Activated T-cell treated with anti-CD3 and anti-CD28 coated beads, Interleukin-2, amount 50 U/mL, for 72 hours (primary cell): ENCODE results near the gene STAT5B. TPM values are rescaled to one million over a fixed set of nuclear protein-coding genes. Genes with fewer than 3 reads are reported as not detected.
"Not testable (repeated sequence)": the region's sequence is repeated elsewhere in the genome, so short reads cannot be mapped to it uniquely, and the experiment has no call there.

Experiments used
- ATAC-seq, 2 donors: fragments of 150-1000 bp; cut with Tn5 transposase; replicated peaks in 1 of 2; 2 replicates each; pipeline ENCODE4 v1.10.0; 2021; ENCODE audit warnings: moderate library complexity in 2 of 2, mild to moderate bottlenecking in 1 of 2
- DNase-seq, 2 donors: peaks; one replicate each; pipeline ENCODE4 v3.0.0; 2021 to 2022; ENCODE audit warnings: mixed read lengths in 1 of 2
- H3K27ac Mint-ChIP-seq: one replicate; pipeline ENCODE4 v1.8.0; 2022; ENCODE audit warnings: mild to moderate bottlenecking, moderate library complexity, mixed read lengths
- H3K27me3 Mint-ChIP-seq: one replicate; pipeline ENCODE4 v1.8.0; 2022; ENCODE audit warnings: low read depth, mixed read lengths
- H3K36me3 Mint-ChIP-seq, 2 donors: one replicate each; pipeline ENCODE4 v1.8.0; 2022; ENCODE audit warnings: mixed read lengths in 2 of 2, mild to moderate bottlenecking in 1 of 2; ENCODE audit not compliant: insufficient read depth in 2 of 2
- H3K4me1 Mint-ChIP-seq: one replicate; pipeline ENCODE4 v1.8.0; 2022; ENCODE audit warnings: low read depth, mixed read lengths
- H3K4me3 Mint-ChIP-seq, 2 donors: one replicate each; pipeline ENCODE4 v1.8.0; 2022; ENCODE audit warnings: mild to moderate bottlenecking in 2 of 2, mixed read lengths in 2 of 2, moderate library complexity in 2 of 2
- H3K9me3 Mint-ChIP-seq, 2 donors: one replicate each; pipeline ENCODE4 v1.8.0; 2022; ENCODE audit warnings: mixed read lengths in 2 of 2
- total RNA-seq, 2 donors: library from RNA; stranded (reverse); gene quantifications; one replicate each; pipeline ENCODE4 v1.2.3, GENCODE V29; 2022

Gene STAT5B
- total RNA-seq, 2 donors from 2014 or later, result 252 to 269 TPM

DNA sequence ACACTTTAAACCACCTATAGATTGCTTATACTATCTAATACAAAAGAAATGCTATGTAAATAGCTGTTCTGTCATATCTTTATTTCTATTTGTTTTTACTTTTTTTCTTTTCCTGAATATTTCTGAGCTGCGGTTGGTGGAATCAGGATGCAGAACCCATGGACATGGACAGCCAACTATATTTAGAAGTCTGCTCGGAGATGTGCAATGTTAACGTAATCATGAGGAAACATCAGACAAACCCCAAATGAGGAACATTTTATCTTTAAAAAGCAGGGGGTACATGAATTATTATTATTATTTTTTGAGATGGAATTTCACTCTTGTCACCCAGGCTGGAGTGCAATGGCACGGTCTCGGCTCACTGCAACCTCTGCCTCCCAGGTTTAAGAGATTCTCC lies 50.5 kb downstream of the STAT5B start:
- peaks cover 20% of the 10 kb centered on the region for H3K4me1 Mint-ChIP-seq
- no peaks in the 10 kb centered on the region for H3K27me3 Mint-ChIP-seq
- H3K27ac Mint-ChIP-seq, result no peak overlapping the region
- H3K36me3 Mint-ChIP-seq, result peaks cover 6 to 22% of the 10 kb centered on the region in 2 donors
- DNase-seq (no peak), ATAC-seq (no peak)
- H3K9me3 Mint-ChIP-seq, result no peaks in the 10 kb centered on the region
- H3K4me3 Mint-ChIP-seq, result no peak overlapping the region

DNA sequence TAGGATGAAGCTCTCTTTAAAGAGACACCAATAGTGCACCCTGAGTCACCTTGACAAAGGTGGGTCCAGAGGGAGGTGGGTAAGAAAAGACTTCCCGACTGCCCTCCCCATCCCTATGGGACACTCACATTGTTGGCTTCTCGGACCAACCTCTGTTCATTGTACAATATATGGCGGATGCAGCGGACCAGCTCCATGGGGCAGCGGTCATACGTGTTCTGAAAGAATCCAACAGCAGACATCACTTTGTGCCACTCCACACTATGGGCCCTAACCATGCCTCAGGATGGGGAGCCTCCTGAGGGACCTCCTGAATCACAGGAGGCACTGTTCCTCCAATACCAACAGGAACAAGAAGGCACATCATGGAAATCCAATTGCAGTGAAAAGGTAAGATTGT lies 51.5 kb downstream of the STAT5B start:
- ATAC-seq, result no peak
- Mint-ChIP-seq H3K4me3 (no peak overlapping the region), H3K27me3 (no peaks in the 10 kb centered on the region), H3K36me3 (peaks cover 6 to 24% of the 10 kb centered on the region in 2 donors), H3K27ac (no peak overlapping the region), H3K9me3 (no peaks in the 10 kb centered on the region), H3K4me1 (peaks cover 13% of the 10 kb centered on the region)
- no peak for DNase-seq

DNA sequence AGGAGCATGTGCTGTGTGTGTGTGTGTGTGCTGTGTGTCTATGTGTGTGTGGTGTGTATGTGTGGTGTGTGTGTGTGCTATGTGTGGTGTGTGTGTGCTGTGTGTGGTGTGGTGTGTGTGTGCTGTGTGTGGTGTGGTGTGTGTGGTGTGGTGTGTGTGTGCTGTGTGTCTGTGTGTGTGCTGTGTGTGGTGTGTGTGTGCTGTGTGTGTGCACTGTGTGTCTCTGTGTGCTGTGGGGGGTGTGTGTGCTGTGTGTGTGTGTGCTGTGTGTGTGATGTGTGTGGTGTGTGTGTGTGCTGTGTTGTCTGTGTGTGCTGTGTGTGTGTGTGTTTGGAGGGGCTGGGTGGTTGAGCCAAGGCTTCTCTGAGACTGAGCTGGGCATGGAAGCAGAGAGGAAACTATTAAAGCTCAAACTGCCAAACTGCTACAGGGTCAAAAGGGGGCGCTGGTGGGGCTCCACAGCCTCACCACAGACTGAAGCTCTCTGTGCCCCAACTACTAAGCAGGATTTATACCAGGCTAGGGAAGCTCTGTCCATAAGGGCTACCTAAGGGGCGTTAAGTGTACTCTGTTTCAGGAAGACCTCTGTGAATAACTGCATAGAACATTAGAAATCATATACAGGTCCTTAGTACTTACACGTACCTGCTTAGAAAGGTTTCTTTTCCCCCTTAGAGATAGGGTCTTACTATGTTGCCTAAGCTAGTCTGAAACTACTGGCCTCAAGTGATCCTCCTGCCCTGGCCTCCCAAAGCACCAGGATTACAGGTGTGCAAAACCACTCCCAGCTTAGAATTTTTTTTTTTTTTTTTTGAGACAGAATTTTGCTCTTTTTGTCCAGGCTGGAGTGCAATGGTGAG lies 54.1 kb downstream of the STAT5B start:
- Mint-ChIP-seq H3K4me3 (no peak overlapping the region), H3K9me3 (no peaks in the 10 kb centered on the region), H3K4me1 (peaks cover 5% of the 10 kb centered on the region), H3K36me3 (peaks cover 9 to 28% of the 10 kb centered on the region in 2 donors), H3K27me3 (no peaks in the 10 kb centered on the region), H3K27ac (peak overlapping the region; percentile 18)
- ATAC-seq (peak; percentile 74 to 87), DNase-seq (peak; percentile 43 to 63)

DNA sequence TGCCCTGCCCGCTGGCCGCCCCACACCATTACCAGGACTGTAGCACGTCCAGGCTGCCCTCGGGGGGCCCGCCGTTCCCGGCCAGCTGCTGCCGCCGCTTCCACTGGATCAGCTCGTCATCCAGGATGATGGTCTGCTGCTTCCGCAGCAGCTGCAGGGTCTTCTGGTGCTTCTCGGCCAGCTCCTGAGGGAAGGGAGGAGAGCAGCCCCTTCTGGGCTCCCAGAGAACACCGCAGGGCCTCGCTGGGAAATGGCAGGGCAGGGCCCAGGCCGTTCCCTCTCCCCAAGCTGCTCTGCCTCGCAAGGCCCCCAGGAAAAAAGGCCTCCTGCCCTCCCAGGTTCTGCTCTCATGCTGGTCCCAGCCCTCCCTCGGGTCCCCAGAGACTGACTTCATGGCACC lies 56.9 kb downstream of the STAT5B start:
- not testable (repeated sequence) for DNase-seq, ATAC-seq, H3K27me3 Mint-ChIP-seq, H3K9me3 Mint-ChIP-seq, H3K4me1 Mint-ChIP-seq, H3K4me3 Mint-ChIP-seq, H3K27ac Mint-ChIP-seq
- peaks cover 9 to 34% of the 10 kb centered on the region in 2 donors for H3K36me3 Mint-ChIP-seq

DNA sequence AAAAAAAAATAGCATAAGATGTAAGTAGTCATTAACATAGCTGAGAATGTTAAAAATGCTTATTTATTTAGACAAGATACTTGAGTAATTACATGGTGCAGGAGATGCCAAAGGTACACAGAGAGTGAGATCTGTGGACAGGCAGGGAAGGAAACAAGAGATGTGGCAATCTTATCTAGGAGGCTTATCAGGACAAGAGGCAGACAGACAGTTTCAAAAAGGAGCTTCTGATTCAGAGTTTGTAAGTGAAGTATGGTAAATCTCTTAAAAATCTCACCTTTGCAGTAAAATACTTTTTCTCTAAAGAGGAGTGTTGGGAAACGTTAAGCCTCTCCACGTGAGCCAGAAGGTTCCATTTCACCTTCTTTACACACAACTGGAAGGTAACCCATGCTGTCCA lies 62.0 kb downstream of the STAT5B start:
- Mint-ChIP-seq H3K9me3 (no peaks in the 10 kb centered on the region), H3K36me3 (peaks cover 10 to 35% of the 10 kb centered on the region in 2 donors), H3K27ac (peak overlapping the region; percentile 29), H3K4me3 (no peak overlapping the region), H3K4me1 (no peaks in the 10 kb centered on the region), H3K27me3 (no peaks in the 10 kb centered on the region)
- DNase-seq (no peak), ATAC-seq (no peak)

DNA sequence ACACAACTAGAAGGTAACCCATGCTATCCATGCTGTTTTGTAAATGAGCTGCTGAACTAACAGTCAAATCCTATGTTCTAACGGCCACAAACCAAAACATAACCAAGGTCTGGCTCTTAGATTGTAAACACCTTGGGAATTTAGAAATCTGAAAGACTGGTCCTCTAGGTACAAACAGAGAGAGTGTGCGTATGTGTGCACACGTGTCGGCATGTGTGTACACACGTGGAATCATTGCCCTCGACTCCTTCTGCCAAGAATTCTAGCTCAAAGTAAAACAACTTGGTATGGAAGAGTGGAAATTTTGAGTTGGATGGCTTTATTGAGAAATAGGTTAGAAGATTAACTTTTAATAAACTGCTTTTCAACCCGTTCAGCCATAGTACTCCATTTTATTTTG lies 63.8 kb downstream of the STAT5B start:
- no peak overlapping the region for H3K4me3 Mint-ChIP-seq
- H3K9me3 Mint-ChIP-seq, result no peaks in the 10 kb centered on the region
- peaks cover 11 to 36% of the 10 kb centered on the region in 2 donors for H3K36me3 Mint-ChIP-seq
- no peak for DNase-seq
- no peak overlapping the region for H3K27ac Mint-ChIP-seq
- no peaks in the 10 kb centered on the region for H3K27me3 Mint-ChIP-seq
- no peak for ATAC-seq
- no peaks in the 10 kb centered on the region for H3K4me1 Mint-ChIP-seq

DNA sequence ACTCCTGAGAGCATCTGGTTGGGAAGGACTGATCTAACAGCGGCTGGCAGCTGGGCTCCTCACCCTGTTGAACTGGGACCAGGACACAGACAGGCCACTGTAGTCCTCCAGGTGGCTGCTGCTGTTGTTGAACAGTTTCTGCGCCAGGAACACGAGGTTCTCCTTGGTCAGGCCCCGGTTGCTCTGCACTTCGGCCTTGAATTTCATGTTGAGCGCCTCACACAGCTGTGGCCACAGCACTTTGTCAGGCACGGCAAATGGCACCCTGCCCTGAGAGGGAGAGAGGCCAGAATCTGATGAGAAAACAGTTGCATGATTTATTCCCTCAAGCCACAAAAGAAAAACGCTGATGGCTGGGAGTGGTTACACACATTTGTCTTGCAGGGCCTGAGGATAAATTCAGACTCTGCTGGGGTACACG lies 64.3 kb downstream of the STAT5B start:
- not testable (repeated sequence) for H3K4me3 Mint-ChIP-seq, H3K4me1 Mint-ChIP-seq, DNase-seq, H3K27ac Mint-ChIP-seq, H3K27me3 Mint-ChIP-seq, ATAC-seq, H3K9me3 Mint-ChIP-seq
- H3K36me3 Mint-ChIP-seq, result peaks cover 7 to 38% of the 10 kb centered on the region in 2 donors

DNA sequence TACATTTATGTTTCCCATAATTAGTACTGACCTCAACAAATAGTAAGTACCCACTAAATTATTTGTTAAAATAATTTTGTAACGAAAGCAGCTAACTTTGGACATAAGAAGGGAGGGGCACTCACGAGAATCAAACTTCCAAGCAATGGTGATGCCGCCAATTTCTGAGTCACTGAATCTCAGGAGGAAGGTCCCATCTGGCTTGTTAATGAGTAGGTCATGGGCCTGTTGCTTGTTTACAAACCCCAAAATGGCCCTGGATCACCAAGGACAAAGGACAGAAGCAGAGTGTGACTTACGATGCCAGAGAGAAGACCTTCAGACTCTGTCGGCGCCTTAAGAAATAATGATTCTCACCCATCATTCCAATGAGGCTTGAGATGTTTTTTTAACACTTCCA lies 66.1 kb downstream of the STAT5B start:
- ATAC-seq, result no peak
- peaks cover 7 to 35% of the 10 kb centered on the region in 2 donors for H3K36me3 Mint-ChIP-seq
- DNase-seq, result no peak
- no peaks in the 10 kb centered on the region for H3K27me3 Mint-ChIP-seq
- H3K4me3 Mint-ChIP-seq, result no peak overlapping the region
- no peaks in the 10 kb centered on the region for H3K4me1 Mint-ChIP-seq
- no peaks in the 10 kb centered on the region for H3K9me3 Mint-ChIP-seq
- no peak overlapping the region for H3K27ac Mint-ChIP-seq

DNA sequence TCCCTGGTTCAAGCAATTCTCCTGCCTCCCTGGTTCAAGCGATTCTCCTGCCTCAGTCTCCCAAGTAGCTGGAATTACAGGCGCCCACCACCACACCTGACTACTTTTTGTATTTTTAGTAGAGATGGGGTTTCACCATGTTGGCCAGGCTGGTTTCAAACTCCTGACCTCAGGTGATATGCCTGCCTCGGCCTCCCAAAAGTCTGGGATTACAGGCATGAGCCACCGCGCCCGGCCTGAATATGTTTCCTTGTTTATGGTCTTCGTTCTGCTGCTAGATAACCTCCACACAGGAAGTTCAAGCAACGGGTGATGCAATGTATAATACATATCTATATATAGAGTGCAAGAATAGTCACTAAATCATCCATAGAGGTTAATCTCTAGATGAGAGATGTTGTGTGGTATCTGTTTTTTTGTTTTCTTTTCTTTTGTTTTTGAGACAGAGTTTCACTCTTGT lies 70.0 kb downstream of the STAT5B start:
- H3K4me3 Mint-ChIP-seq, ATAC-seq, H3K27me3 Mint-ChIP-seq, H3K4me1 Mint-ChIP-seq, H3K9me3 Mint-ChIP-seq, DNase-seq: not testable (repeated sequence)
- Mint-ChIP-seq H3K27ac (peak overlapping the region; percentile 46), H3K36me3 (peaks cover 8 to 45% of the 10 kb centered on the region in 2 donors)

DNA sequence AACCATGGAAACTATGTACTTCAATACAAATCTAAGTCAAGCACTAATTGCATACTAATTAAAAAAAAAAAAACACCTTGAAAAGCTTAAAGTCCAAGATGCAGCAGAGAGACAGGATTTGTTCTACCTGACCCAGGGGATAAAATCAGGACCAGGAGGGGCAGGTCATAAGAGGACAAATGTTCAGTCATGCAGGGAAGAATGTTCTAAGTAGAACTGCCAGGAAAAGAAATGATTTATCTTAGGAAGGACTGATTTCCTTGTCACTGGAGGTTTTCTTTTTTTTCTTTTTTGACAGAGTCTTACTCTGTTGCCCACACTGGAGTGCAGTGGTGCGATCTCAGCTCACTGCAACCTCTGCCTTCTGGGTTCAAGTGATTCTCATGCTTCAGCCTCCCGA lies 72.8 kb downstream of the STAT5B start:
- no peak overlapping the region for H3K27ac Mint-ChIP-seq

DNA sequence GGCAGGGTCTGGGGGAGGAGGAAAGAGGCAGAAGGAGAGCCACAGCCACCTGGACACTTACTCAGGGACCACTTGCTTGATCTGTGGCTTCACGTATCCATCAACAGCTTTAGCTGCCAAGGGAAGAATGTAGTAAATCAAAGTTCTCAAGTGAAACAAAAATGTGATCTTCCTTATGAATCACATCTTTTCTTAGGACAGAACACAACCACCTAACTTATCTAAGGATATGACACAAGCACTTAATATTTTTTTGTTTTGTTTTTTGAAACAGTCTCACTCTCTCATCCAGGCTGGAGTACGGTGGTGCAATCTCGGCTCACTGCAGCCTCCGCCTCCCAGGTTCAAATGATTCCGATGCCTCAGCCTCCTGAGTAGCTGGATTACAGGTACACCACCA lies 73.5 kb downstream of the STAT5B start:
- Mint-ChIP-seq H3K4me1 (peaks cover 4% of the 10 kb centered on the region), H3K9me3 (no peaks in the 10 kb centered on the region), H3K4me3 (no peak overlapping the region), H3K27ac (no peak overlapping the region), H3K36me3 (peaks cover 5 to 30% of the 10 kb centered on the region in 2 donors), H3K27me3 (no peaks in the 10 kb centered on the region)
- ATAC-seq (no peak), DNase-seq (no peak)

More for the DNA sequence above, 72.8 kb downstream of the STAT5B start:
- ATAC-seq (no peak), DNase-seq (no peak)
- no peak overlapping the region for H3K4me3 Mint-ChIP-seq
- no peaks in the 10 kb centered on the region for H3K9me3 Mint-ChIP-seq
- no peaks in the 10 kb centered on the region for H3K27me3 Mint-ChIP-seq
- peaks cover 4% of the 10 kb centered on the region for H3K4me1 Mint-ChIP-seq
- H3K36me3 Mint-ChIP-seq, result peaks cover 5 to 32% of the 10 kb centered on the region in 2 donors

DNA sequence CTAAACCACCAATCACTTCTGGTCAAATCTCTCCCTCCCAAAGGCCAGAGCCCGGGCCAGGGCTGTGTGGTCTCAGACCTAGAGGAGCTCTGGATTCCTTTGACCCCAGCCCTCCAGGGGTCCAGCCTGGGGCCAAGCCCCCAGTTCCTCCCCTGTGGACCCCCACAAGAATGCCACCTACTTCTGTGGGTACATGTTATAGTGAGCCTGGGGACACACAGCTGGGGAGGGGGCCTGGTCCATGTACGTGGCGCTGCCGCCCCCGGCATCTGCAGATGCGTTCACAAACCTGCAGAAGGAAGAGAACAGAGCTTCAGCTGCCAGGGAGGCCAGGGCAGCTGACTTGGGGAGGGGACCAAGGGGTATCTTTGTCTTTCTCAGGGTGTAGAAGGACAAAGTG lies 74.0 kb downstream of the STAT5B start:
- no peaks in the 10 kb centered on the region for H3K27me3 Mint-ChIP-seq
- H3K27ac Mint-ChIP-seq, result peak overlapping the region; percentile 63
- DNase-seq, result no peak
- peaks cover 5 to 26% of the 10 kb centered on the region in 2 donors for H3K36me3 Mint-ChIP-seq
- H3K4me3 Mint-ChIP-seq, result no peak overlapping the region
- H3K4me1 Mint-ChIP-seq, result peaks cover 4% of the 10 kb centered on the region
- no peak for ATAC-seq
- H3K9me3 Mint-ChIP-seq, result no peaks in the 10 kb centered on the region

DNA sequence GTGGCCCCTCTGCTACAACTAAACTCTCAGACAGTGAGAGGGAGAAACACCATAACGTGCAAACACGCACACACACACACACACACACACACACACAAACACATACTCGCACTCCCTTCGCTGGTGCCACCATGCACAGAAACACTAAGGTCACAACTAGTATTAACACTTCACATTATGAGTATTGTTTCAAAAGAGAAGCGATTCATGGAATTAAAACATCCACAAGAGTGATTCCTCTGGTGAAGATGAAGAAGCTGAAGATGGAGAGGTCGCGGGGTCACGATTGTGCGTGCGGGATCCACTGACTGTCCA lies 74.8 kb downstream of the STAT5B start:
- no peak overlapping the region for H3K4me3 Mint-ChIP-seq

More for the DNA sequence above, 74.8 kb downstream of the STAT5B start:
- Mint-ChIP-seq H3K27me3 (no peaks in the 10 kb centered on the region), H3K9me3 (no peaks in the 10 kb centered on the region), H3K4me1 (peaks cover 4% of the 10 kb centered on the region), H3K27ac (no peak overlapping the region), H3K36me3 (peaks cover 5 to 24% of the 10 kb centered on the region in 2 donors)
- DNase-seq (no peak), ATAC-seq (no peak)
